ENCODE data around the gene NOS1. TPM values are rescaled to one million over a fixed set of nuclear protein-coding genes. Genes with fewer than 3 reads are reported as not detected.
"Not testable (repeated sequence)": the region's sequence is repeated elsewhere in the genome, so short reads cannot be mapped to it uniquely, and the experiment has no call there.

Gene NOS1
- not detected in 2 replicates for total RNA-seq (2014; rRNA removed)
- not detected for polyA plus RNA-seq (2012)

- no peak for DNase-seq (ENCODE audit: low read depth)
Observed at GRCh38 chr12:117361347-117361751, at the start of gene NOS1. NOS1 (minus strand) TSS chr12:117361626; CDS start chr12:117331069, 30,557 bp downstream.

- DNase-seq (ENCODE audit: low read depth): no peak
Observed at GRCh38 chr12:117409286-117409685, 47.9 kb upstream of the NOS1 start.

- DNase-seq (ENCODE audit: low read depth): no peak
Observed at GRCh38 chr12:117408161-117408791, 46.9 kb upstream of the NOS1 start.

- DNase-seq (ENCODE audit: low read depth): no peak
Observed at GRCh38 chr12:117404940-117405339, 43.5 kb upstream of the NOS1 start.

- DNase-seq (ENCODE audit: low read depth): no peak
Observed at GRCh38 chr12:117404203-117404853, 42.9 kb upstream of the NOS1 start.

GRCh38 chr12:117403586-117404139, 42.2 kb upstream of the NOS1 start:
- no peak for DNase-seq (ENCODE audit: low read depth)

- no peak for DNase-seq (ENCODE audit: low read depth)
Observed at GRCh38 chr12:117402363-117402762, 40.9 kb upstream of the NOS1 start.

- no peak for DNase-seq (ENCODE audit: low read depth)
Observed at GRCh38 chr12:117400912-117401311, 39.5 kb upstream of the NOS1 start.

- not testable (repeated sequence) for DNase-seq (ENCODE audit: low read depth)
Observed at GRCh38 chr12:117398482-117398881, 37.1 kb upstream of the NOS1 start.

- DNase-seq (ENCODE audit: low read depth): no peak
Observed at GRCh38 chr12:117395766-117396165, 34.3 kb upstream of the NOS1 start.

- no peak for DNase-seq (ENCODE audit: low read depth)
Observed at GRCh38 chr12:117394491-117394890, 33.1 kb upstream of the NOS1 start.

GRCh38 chr12:117393656-117394055, 32.2 kb upstream of the NOS1 start:
- no peak for DNase-seq (ENCODE audit: low read depth)

- no peak for DNase-seq (ENCODE audit: low read depth)
Observed at GRCh38 chr12:117390866-117391265, 29.4 kb upstream of the NOS1 start.

GRCh38 chr12:117388951-117389446, 27.6 kb upstream of the NOS1 start:
- DNase-seq (ENCODE audit: low read depth): no peak

GRCh38 chr12:117387832-117388231, 26.4 kb upstream of the NOS1 start:
- DNase-seq (ENCODE audit: low read depth): no peak

- no peak for DNase-seq (ENCODE audit: low read depth)
Observed at GRCh38 chr12:117384735-117385134, 23.3 kb upstream of the NOS1 start.

- no peak for DNase-seq (ENCODE audit: low read depth)
Observed at GRCh38 chr12:117380083-117380482, 18.7 kb upstream of the NOS1 start.

GRCh38 chr12:117377758-117378157, 16.3 kb upstream of the NOS1 start:
- DNase-seq (ENCODE audit: low read depth): no peak

- no peak for DNase-seq (ENCODE audit: low read depth)
Observed at GRCh38 chr12:117370588-117370987, 9.2 kb upstream of the NOS1 start.

- not testable (repeated sequence) for DNase-seq (ENCODE audit: low read depth)
Observed at GRCh38 chr12:117370000-117370399, 8.6 kb upstream of the NOS1 start.

GRCh38 chr12:117367006-117367638, 5.7 kb upstream of the NOS1 start:
- DNase-seq (ENCODE audit: low read depth): peak; percentile 50

- DNase-seq (ENCODE audit: low read depth): no peak
Observed at GRCh38 chr12:117365049-117365616, 3.7 kb upstream of the NOS1 start.
